ENCODE results near the gene ACSF2.

ACSF2 gene

DNA sequence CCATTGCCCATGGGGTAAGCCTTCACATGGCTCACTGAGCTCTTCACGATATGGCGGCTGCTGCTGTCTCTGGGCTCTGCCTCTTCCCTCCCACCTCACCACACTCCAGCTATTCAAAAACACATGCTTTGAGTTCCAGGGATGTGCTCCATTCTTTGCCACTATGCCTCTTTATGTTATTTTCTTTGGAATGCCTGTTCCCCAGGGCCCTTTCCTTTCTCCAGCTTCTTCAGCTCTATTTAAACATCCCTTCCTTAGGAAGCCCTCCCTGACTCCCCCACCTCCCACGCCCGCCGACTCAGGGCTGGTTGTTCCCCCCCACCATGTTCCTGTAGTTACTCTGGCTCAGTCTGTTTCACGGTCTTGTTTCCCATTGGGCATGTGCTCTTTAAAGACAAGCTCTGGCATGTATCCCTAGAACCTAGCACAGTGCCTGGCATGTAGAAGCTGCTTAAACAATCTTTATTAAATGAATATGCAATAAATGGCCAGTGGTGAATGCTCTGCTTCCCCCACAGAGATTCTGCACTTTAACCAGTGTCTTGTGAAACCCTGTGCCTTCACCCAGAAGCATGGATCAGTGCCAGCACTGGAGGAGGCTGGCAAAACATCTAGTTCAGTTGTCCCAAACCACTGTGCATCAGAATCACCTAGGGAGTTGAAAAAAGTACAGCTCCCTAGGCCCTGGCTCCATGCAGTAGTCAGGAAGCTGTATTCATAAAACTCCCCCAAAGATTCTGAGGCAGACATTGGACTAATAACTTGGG is 89.1 kb downstream of the ACSF2 start:
- Histone ChIP-seq H3K27ac (ENCODE audit: low read length) (no peak overlapping the region), H3K4me1 (ENCODE audit: insufficient read depth, low read length) (peaks cover under 1% of the 10 kb centered on the region; the same call in 1 of the 2 replicates), H3K36me3 (ENCODE audit: insufficient read depth, low read length) (no peaks in the 10 kb centered on the region), H2AFZ (ENCODE audit: low read depth, low read length) (no peak overlapping the region), H4K20me1 (ENCODE audit: insufficient read depth, low read length) (no peaks in the 10 kb centered on the region), H3K79me2 (ENCODE audit: insufficient read depth, low read length) (no peaks in the 10 kb centered on the region), H3K4me2 (ENCODE audit: insufficient read depth, low read length) (no peak overlapping the region), H3K27me3 (ENCODE audit: insufficient read depth, low read length, poor library complexity) (peaks cover 5% of the 10 kb centered on the region), H3K4me3 (ENCODE audit: low read depth in 1 of 2, low read length in 2 of 2) (no peak overlapping the region), H3K9ac (ENCODE audit: low read depth, low read length) (no peak overlapping the region), H3K9me3 (ENCODE audit: insufficient read depth, low read length, severe bottlenecking) (no peaks in the 10 kb centered on the region)
- no peak for DNase-seq
- no peak for ATAC-seq (ENCODE audit: insufficient read depth, low read depth)
- TF ChIP-seq, protein P1, sequence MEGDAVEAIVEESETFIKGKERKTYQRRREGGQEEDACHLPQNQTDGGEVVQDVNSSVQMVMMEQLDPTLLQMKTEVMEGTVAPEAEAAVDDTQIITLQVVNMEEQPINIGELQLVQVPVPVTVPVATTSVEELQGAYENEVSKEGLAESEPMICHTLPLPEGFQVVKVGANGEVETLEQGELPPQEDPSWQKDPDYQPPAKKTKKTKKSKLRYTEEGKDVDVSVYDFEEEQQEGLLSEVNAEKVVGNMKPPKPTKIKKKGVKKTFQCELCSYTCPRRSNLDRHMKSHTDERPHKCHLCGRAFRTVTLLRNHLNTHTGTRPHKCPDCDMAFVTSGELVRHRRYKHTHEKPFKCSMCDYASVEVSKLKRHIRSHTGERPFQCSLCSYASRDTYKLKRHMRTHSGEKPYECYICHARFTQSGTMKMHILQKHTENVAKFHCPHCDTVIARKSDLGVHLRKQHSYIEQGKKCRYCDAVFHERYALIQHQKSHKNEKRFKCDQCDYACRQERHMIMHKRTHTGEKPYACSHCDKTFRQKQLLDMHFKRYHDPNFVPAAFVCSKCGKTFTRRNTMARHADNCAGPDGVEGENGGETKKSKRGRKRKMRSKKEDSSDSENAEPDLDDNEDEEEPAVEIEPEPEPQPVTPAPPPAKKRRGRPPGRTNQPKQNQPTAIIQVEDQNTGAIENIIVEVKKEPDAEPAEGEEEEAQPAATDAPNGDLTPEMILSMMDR (IDR thresholded peaks at IDR 0.05; ENCODE audit: borderline replicate concordance, extremely low read depth, low read length, poor library complexity, severe bottlenecking) = no peak
- TF ChIP-seq EZH2 (IDR thresholded peaks at IDR 0.05; ENCODE audit: borderline replicate concordance, low read depth, low read length, severe bottlenecking) = no peak

DNA sequence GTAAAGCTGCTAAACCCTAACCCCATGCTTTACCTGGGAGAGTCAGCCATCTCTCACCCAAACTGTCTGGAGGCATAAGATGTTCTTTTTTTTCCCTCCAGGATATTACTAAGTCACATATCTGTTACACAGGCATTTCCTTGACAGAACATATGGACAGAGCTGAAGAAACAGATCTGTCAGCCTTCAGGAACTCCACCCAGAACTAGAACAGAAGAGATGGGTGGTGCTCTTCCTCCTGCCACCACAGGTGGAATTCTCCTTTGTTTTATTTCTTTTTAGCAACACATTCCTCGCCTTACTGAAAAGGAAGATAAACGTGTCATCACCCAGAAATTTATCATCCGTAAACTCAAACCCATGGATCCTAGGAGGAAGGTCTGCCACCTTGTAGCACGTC is 91.0 kb downstream of the ACSF2 start:
- Histone ChIP-seq H3K36me3 (ENCODE audit: insufficient read depth, low read length) (no peaks in the 10 kb centered on the region), H3K4me3 (ENCODE audit: low read depth in 1 of 2, low read length in 2 of 2) (no peak overlapping the region), H4K20me1 (ENCODE audit: insufficient read depth, low read length) (no peaks in the 10 kb centered on the region), H2AFZ (ENCODE audit: low read depth, low read length) (no peak overlapping the region), H3K9ac (ENCODE audit: low read depth, low read length) (no peak overlapping the region), H3K79me2 (ENCODE audit: insufficient read depth, low read length) (no peaks in the 10 kb centered on the region), H3K9me3 (ENCODE audit: insufficient read depth, low read length, severe bottlenecking) (no peaks in the 10 kb centered on the region), H3K4me2 (ENCODE audit: insufficient read depth, low read length) (no peak overlapping the region), H3K27me3 (ENCODE audit: insufficient read depth, low read length, poor library complexity) (peaks cover 5% of the 10 kb centered on the region), H3K4me1 (ENCODE audit: insufficient read depth, low read length) (no peaks in the 10 kb centered on the region), H3K27ac (ENCODE audit: low read length) (no peak overlapping the region)
- ATAC-seq (ENCODE audit: insufficient read depth, low read depth) (no peak), DNase-seq (no peak)
- no peak for TF ChIP-seq EZH2 (IDR thresholded peaks at IDR 0.05; ENCODE audit: borderline replicate concordance, low read depth, low read length, severe bottlenecking)
- TF ChIP-seq, protein P1 (IDR thresholded peaks at IDR 0.05; ENCODE audit: borderline replicate concordance, extremely low read depth, low read length, poor library complexity, severe bottlenecking) = no peak

DNA sequence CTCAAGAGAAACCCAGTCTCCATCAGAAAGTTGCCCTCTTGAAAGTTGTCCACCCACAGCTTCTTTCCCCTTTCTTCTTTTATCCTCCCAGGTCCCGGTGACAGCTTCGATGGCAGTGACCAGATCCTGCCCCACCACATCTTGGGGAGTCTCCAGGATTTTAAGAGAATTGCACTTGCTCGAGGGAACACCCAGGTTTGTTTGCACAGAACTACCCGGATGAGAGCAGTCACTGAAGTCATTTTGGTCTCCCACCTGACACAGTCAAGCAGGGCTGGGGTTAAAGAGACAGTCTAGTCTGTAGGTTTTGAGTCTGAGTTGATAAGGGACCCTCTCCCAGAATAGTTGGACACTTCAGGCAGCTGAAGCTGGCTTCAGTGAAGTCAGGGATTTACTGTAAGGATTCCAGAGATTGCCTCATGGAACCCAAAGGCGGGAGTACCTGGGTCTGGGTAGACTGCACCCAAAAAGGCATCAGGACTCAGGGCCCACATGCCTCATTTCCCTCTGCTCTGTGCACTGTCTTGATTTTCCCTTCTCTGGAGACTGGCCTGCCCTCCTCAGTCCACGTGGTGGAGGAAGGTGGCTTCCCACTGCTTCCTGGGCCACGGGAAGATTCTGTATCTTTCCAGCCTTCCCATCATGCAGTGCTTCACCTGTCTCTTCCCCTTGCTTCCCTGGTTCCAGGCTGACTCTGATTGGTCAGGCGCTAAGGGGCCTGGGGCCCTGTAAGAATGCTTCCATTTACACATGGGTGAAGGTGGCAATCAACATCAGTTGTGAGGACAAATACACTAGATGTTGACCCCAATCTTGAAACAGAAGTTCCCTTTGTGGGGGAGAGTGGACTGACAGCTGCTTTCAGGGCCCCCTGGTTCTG is 91.7 kb downstream of the ACSF2 start:
- no peaks in the 10 kb centered on the region for H3K4me1 ChIP-seq (ENCODE audit: insufficient read depth, low read length)
- DNase-seq (no peak), ATAC-seq (ENCODE audit: insufficient read depth, low read depth) (no peak)
- no peak overlapping the region for H3K9ac ChIP-seq (ENCODE audit: low read depth, low read length)
- H3K4me3 ChIP-seq (ENCODE audit: low read depth in 1 of 2, low read length in 2 of 2) = no peak overlapping the region
- H3K27me3 ChIP-seq (ENCODE audit: insufficient read depth, low read length, poor library complexity) = peaks cover 5% of the 10 kb centered on the region
- H3K36me3 ChIP-seq (ENCODE audit: insufficient read depth, low read length) = no peaks in the 10 kb centered on the region
- no peak overlapping the region for H2AFZ ChIP-seq (ENCODE audit: low read depth, low read length)
- no peaks in the 10 kb centered on the region for H3K9me3 ChIP-seq (ENCODE audit: insufficient read depth, low read length, severe bottlenecking)
- H4K20me1 ChIP-seq (ENCODE audit: insufficient read depth, low read length) = no peaks in the 10 kb centered on the region
- no peak overlapping the region for H3K27ac ChIP-seq (ENCODE audit: low read length)
- no peak for TF ChIP-seq EZH2 (IDR thresholded peaks at IDR 0.05; ENCODE audit: borderline replicate concordance, low read depth, low read length, severe bottlenecking)
- TF ChIP-seq, protein P1 (IDR thresholded peaks at IDR 0.05; ENCODE audit: borderline replicate concordance, extremely low read depth, low read length, poor library complexity, severe bottlenecking) = no peak
- H3K4me2 ChIP-seq (ENCODE audit: insufficient read depth, low read length) = no peak overlapping the region
- H3K79me2 ChIP-seq (ENCODE audit: insufficient read depth, low read length) = no peaks in the 10 kb centered on the region
